Stimulated activated CD8-positive, alpha-beta memory T cell treated with anti-CD3 and anti-CD28 coated beads, Interleukin-12 subunit alpha, Interleukin-12 subunit beta, amount 100 ng/mL, for 4 hours (primary cell): Measurements from ENCODE around the gene A3GALT2.
"Not testable (repeated sequence)": the region's sequence is repeated elsewhere in the genome, so short reads cannot be mapped to it uniquely, and the experiment has no call there.

ENCODE experiments used
- DNase-seq: peaks from one replicate; pipeline ENCODE4 v3.0.0-alpha.2; 2020; ENCODE audit warnings: low read depth

The A3GALT2 gene

DNA sequence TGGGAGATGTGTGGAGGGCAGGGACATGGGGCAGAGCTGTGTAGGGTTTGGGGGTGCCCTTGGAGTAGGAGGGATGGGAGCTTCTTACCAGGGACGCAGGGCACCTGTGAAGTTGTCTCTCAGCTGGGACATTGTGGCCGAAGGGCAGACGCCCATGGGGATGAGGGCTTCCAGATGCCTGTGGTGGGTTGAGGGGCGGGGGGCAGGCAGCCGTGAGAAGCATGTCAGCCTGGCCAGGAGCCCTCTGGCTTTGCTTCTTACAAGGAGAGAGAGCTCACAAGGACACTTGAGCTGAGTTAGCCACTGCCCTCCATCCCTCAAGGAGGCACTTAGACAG lies 8.5 kb downstream of the A3GALT2 start:
- DNase-seq: no peak

DNA sequence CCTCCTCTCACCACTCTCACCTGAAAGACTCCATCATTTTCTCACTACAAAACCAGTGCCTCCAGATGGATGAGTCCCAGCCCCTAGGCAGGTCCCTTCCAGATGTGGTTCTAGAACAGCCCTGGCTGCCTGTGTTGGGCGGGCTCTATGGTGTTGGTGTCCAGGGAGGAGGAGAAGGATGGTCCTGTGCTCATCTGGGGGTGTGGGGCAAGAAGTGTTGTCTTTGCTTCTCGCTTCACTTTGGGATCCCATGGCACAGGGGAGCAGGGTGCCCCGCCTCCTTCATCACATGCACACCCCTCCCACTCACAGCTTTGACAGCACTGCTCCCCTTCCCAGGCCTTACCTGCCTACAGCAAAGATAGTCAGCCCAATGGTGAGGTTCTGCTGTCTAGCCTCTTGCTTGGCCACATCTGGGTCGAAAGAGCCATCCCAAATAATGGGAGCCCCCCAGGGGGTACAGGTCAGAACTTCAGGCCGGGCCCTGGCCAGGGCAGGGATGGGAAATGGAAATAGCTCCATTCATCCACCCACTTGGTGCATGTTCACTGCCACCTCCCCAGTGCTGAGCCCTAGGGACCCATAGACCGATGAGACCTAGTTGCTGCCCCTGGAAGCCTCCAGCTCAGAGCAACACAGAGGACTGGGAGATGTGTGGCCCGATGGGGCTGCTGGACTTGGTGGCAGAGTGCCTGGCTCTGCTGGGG lies 9.0 kb downstream of the A3GALT2 start:
- DNase-seq: no peak

DNA sequence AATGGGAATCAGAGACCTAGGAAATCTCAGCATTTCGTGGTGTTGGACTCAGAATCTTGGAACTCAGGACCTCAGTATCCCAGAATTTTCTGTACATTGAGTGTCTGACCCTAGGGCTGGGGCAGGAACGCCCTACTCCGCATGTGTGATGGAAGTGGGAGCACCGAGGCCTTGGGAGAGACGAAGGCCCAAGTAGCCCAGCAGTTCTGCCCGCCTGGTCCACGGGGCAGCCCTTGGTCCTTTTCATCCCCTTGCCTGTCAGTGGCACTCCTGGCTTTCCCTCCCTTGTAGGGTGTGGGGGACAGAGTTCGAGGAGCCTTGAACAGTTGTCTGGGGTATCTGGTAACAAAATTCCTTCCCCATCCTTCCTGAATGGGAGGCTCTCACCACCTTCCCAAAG lies 10.2 kb downstream of the A3GALT2 start:
- DNase-seq: no peak

DNA sequence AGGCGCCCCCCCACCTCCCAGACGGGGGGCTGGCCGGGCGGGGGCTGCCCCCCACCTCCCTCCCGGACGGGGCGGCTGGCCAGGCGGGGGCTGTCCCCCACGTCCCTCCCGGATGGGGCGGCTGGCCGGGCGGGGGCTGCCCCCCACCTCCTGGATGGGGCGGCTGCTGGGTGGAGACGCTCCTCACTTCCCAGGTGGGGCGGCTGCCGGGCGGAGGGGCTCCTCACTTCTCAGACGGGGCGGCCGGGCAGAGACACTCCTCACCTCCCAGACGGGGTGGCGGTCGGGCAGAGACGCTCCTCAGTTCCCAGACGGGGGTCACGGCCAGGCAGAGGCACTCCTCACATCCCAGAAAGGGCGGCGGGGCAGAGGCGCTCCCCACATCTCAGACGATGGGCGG lies 11.5 kb downstream of the A3GALT2 start:
- DNase-seq: not testable (repeated sequence)

DNA sequence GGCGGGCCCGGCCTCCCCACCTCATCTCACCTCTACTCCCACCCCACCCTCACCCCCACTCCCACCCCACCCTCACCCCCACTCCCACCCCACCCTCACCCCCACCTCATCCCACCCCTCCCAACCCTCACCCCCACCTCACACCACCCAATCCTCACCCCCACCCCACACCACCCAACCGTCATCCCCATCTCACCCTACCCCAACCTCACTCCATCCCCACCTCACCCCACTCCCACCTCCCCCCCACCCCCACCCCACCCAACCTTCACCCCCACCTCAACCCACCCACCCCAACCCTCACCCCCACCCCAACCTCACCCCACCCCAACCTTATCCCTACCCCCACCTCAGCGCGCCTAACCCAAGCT lies 13.4 kb downstream of the A3GALT2 start:
- no peak for DNase-seq

DNA sequence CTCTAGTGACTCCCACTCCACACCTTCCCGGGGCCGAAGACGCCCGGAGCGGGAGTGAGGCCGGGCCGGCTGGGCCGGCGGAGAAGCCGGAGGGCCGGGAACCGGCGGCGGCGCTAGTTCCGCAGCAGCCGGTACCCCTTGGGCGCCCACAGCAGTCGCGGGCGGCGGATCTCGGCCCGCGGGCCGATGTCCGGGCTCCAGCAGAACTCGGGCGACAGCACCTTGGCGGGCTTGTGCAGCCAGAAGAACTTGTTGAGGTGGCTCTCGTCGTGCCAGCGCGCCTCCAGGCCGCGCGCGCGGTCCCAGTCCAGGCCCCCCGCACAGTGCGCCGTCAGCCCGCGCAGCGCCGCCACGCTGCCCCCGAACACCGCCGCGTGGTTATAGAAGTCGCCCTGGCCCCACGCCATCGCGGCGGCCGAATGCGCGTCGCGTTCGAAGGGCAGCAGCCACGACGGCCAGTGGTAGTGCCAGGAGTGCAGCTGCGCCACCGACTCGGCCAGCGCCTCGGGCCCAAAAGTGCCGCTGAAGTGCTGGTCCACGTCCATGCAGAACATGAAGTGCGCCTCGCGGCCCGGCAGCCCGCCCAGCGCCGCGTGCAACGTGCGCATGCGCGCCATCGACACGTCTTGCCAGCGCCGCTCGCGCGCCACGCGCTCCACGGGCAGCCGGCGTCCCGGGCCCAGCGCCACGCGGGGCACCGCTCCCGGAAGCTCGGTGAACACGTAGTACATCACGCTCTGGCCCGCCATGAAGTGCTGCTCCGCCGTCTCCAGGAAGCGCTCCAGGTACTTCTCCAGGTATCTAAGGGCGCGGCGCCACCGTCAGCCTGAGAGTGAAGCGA lies 14.0 kb downstream of the A3GALT2 start:
- no peak for DNase-seq

DNA sequence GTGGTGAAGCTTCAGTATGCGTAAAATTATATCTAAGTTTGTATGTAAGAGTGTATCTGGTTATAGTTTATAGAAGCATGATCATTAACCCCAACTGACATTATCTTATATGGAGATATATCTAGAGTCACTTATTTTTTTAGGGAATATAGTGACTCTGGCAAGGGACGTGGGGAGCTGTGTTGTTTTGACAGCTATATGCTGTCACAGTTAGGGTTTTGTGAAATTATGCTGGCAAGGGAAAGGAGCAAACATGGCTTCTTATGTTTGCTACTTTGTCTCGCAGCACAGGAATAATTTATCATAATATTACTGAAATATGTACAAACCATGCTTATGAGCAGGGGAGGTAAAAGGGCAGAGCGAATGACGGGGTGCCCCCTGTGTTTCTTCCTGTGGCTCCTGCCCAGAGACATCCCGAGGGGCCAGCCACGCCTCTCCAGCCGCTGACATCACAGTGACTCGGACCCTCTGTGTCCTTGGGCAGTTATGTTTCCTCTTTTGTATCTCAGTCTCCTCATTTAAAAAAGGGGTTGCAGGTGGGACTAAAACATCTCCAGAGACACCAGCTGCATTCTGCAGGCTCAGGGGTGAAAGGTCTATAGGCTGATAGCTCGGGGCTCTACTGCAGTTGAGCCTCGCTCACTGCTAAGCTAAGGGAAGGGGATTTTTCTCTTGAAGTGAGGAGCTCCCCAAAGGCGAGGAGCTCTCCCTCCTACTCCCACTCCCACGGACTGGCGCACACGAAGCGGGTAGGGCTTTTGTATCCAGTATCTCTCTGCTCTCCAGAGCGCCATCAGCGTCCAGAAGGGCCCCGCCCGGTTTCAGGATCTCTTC lies 14.9 kb downstream of the A3GALT2 start:
- DNase-seq: no peak

DNA sequence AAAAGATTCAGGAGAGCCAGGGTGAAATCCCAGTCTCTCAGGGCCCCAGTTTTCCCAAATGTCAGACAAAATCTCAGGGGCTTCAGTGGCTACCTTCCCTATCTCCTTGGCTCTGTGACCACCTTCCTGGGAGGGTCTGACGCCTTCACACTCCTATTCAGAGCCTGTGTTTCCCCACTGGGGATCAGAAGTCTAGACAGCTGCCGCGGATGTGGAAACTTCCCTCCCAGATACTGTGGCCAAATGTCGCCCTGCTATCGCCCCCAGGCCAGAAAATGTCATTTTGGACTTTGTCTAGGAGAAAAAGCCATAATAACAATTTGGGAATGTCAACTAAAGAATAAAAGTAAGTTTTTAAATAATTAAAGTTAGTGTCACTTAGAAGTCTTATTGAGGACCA lies 15.9 kb downstream of the A3GALT2 start:
- DNase-seq: no peak

DNA sequence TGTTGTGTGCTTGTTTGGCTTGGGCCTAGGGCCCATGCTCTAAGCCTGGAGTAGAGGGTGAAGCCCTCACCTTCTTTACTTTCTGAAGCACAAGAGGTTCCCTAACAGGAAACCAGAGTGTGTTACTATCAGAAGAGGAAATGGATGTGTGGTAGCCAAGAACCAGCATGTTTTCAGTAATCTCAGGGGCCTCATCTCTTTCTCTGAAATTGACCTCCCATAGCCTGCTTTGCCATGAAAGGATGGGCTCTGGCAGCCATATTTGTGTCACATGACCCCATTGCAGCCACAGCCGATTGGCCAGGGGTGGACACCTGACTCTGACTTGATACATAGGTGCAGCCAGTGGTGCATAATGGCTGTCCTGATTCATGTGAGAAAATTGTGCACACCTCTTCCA lies 18.6 kb downstream of the A3GALT2 start:
- DNase-seq: no peak

DNA sequence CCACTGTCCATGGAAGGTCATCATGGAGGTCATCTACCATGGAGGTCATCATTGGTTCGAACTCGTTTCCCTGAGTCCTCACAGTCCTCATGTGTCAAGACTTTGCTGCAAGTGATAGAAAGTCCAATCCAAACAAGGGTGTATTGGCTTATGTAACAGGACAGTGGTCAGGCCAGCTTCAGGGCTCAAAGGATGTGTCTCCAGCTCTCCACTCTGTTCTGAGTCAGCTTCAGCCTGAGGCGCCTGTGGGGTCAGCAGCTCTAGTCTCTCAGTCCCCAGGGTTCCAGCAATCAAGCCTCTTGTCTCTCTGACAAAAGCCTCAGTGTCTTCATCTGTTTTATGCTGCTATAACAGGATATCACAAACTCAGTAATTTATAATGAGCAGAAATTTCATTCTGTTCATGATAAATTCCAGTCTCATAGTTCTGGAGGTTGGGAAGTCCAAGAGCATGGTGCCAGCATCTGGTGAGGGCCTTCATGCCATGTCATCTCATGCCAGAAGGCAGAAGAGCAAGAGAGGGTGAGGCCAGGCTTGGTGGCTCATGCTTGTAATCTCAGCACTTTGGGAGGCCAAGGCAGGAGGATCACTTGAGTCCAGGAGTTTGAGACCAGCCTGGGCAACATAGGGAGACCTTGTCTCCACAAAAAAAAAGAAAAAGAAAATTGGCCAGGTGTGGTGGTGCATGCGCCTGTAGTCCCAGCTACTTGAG lies 19.5 kb downstream of the A3GALT2 start:
- no peak for DNase-seq

DNA sequence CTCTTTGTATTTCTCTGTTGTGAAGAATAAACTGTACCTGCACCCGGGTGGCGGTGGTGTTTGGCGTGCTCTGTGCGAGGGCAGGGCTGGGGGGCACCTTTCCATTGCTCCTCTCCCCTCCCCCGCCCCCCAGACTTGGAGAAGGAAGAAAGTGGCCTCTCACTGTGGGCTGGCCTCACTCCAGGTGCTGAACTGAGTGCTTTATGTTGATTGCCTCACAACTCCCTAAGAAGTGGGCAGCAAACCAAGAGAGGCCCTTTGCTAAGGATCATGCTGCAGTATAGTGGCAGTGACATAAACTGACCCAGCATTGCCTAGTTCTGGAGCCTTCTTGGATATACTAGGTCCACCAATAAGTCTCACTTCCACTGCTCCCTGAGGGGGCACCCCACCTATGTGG lies 20.2 kb downstream of the A3GALT2 start:
- no peak for DNase-seq

DNA sequence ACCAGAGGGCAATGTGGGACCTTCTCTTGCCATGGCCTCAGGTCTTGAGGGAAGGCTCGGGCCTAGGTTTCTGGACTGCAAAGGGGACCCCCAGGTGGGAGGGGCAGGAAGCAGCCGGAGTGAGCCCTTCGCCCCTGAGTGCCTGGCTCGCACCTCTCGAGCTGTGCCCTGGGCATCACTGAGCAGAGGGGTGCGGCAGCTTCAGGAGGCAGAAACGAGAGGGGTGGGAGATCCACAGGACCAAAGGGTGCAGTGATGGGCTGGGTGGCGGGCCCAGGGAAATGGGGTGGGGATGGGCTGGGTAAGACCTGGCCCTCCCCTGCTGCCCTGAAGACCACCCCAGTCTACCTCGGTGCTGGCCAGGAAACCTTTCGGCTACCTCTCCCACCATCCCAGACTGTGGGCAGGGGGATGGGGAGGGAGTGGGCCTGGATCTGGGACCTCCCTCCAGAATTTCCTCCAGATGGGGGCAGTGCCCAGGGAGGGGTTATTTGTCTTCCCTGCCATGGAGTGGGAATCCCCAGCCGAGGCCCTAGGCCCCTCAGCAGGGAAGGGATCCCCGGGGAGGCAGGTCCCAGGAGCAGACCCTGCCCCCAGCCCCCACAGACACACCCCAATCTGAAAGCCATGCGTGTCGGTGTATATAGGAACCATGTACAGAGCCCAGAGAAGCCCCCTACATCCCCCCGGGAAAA lies 21.3 kb downstream of the A3GALT2 start:
- no peak for DNase-seq

DNA sequence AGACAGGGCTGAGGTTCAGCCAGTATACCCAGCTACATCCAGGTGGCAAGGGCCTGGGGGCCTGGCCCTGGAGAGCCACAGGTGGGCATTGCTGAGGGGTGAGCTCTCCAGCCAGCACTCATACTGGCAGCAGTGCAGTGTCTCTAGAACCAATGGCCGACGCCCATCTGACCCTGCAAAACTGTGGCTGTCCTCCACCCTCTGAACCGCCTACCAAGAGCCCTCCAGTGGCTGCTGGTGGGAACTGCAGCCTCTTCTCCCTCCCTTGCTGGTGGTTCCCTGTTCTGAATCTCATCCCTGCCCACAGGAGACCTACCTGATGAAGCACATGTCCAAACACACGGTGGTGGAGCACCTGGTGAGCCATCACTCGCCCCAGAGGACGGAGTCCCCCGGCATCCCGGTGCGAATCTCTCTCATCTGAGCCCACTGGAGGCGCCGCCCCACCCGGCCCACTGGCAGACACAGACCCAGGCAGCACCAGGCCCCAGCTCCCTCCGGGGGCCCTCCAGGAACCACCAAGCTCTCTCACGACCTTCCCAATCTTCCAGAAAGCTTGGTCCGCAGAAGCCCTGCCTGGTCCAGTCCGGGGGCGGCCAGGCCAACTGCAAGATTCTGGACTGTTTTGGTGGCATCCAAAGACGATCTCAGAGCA lies 22.1 kb downstream of the A3GALT2 start:
- peak; percentile 17 for DNase-seq

DNA sequence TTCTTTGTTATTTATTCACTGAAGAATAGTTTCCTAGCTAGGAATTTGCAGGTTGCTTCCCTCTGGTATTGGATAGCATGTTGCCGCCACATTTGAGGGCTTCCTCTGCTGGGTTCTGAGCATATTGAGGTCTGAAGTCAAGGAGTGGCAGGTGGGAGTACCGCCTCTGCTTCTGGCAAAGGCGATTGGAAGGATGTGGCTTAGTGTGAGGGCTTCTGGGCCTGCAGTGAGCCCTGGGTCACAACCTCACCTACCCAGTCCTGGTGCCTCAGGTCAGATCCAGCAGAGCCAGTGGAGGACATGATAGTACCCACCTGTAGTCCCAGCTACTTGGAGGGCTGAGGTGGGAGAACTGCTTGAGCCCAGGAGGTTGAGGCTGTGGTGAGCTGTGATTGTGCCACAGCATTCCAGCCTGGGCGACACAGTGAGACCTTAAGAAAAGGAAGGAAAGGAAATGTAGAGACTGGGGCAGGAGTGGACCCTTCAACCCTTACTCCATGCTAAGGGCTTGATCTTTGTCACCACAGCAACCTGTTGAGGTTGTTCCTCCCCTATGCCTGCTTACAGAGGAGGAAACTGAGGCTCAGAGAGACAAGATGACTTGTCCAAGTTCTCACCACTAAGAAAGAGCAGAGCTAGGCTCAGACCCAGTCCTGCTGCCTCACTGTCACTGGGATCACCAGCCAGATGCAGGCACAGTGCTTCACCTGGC lies 22.8 kb downstream of the A3GALT2 start:
- DNase-seq: no peak

DNA sequence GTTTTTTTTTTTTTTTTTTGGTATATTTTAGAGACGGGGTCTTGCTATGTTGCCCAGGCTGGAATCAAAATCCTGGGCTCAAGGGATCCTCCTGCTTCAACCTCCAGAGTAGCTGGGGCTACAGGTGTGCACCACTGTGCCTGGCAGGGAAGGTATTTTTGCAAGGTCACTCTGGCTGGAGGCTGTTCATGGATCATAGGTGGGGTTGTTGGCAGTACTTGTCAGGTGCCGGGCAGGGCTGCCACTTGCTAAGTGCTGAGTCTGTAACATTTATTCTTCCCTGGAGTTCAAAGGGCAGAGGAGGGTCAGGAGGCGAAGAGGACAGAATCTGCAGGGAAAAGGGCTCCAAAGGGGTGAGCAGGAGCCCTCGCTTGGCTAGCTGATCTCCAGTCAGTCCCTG lies 24.1 kb downstream of the A3GALT2 start:
- DNase-seq: no peak

DNA sequence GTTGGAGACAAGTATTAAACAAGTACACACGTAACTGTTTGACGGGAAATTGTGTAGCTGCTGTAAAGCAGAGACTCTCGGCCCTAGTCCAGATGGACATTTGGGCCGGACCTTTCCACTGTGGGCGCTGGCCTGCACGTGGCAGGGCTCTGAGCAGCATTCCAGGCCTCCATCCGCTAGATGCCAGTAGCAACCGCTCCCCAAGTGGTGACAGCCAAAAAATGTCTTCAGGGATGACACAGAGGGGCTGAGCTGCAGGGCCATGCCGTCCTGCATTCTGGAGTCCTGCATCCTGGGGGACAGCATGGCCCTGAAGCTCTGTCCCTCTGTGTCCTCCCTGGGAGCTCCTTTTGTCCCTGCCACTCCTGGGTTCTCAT lies 24.8 kb downstream of the A3GALT2 start:
- DNase-seq: no peak

DNA sequence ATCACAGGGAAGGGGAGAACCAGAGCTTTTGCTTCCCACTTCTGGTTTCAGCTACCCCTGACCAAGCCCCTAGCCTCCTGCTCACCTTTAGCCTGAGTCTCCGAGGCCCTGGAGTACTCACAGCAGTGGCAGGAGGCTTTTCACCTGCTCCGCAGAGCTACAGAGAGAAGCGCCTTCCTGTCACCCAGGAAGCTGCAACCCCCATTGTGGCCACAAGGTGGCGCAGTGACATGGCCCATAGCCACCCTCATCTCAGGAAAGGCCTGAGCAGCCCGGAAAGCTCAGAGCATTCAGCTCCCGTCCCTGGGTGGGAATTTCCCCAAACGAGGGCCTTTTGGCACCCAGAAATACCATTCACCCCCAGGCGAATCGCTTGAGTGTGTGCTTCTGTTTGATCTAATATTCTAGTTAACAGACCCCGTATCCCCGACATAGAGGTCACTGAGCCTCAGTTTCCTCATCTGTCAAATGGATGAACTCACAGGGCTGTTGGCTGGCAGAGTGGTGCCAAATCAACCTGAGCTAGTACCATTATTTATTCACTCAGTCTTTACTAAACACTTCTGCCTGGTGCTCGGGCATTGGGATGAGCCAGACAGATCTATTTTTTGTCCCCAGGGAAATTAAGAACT lies 25.3 kb downstream of the A3GALT2 start:
- DNase-seq: peak; percentile 73

DNA sequence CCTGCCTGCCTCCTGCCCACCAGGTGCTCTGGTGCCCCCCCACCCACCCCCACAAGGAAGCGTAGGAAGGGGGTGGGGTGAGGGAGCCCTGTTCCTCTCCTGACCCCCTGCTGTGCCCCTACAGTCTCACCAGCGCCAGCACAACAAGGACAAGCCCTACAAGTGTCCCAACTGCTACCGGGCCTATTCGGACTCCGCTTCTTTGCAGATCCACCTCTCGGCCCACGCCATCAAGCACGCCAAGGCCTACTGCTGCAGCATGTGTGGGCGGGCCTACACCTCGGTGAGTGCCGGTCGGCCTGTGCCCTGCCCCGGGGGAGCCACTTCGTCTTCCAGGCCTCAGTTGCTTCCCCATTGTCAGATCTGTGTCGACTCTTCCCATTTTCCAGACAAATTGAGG lies 25.9 kb downstream of the A3GALT2 start:
- no peak for DNase-seq

DNA sequence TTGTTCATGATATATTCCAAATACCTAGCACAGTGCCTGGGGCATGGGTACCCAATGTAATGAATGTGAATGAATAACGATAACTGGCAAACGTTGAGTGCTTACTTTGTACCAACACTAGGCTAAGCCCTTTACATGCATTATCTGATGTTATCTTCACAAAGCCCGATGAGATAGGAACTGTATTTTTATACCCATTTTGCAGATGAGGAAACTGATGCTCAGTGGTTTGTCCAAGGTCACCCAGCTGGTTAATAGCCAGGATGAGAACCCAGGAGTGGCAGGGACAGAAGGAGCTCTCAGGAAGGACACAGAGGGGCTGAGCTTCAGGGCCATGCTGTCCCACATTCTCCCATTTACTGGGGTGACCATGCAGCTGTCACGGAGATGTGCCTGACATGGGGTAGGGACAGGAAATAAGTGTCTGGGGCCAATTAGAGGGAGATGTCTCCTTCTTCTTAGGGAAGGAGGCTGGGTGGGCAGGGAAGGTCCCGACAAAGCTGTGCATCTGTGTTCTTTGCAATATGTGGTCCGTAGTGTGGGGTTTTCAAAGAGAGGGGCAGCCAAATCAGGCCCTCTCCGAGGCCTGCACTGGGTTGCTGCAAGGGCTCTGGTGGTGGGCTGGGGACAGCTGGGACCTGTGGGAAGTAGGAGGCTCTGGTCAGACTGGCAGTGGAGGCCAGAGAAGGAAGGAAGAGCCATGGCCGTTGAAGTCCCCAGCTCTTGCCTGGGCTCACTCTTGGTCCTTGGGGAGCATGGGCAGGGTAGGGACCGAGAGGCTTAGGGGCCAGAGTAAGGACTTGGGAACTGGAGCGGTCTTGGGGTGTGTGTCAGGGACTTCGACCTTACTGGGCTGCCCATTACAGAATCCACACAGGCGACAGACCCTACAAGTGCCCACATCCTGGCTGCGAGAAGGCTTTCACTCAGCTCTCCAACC lies 26.6 kb downstream of the A3GALT2 start:
- no peak for DNase-seq
